AG04449 (cell line): ENCODE data around the gene AK2.
A peak's percentile ranks its signal among the peaks of the same experiment; 100 is the strongest.

Source experiments
- CTCF ChIA-PET: fragments of 350-600 bp; formaldehyde crosslinking; extraction: SDS; loops from one replicate; lab custom pipeline; 2021; ENCODE audit warnings: antibody characterized with exemption; lab: Yijun Ruan, JAX
- POLR2A ChIA-PET: fragments of 400-600, 350-600 bp; formaldehyde crosslinking; extraction: SDS; loops from one replicate; lab custom pipeline; 2020; ENCODE audit warnings: antibody characterized with exemption, inconsistent platforms; lab: Yijun Ruan, JAX
- DNase-seq: peaks from one replicate; pipeline ENCODE4 v3.0.0-alpha.2; 2010; ENCODE audit warnings: low read depth, low spot score
- H3K4me3 ChIP-seq: 2 replicates; pipeline ENCODE4 v1.5.1; 2011; ENCODE audit warnings: low read depth, mild to moderate bottlenecking, control low read depth, low read length
- CTCF ChIP-seq: IDR thresholded peaks from one replicate; pipeline ENCODE4 v1.5.1; 2011; ENCODE audit warnings: mild to moderate bottlenecking, moderate library complexity, low read length, control low read depth, inconsistent platforms; ENCODE audit not compliant: insufficient read depth; ENCODE audit errors: missing control alignments

Gene AK2

GRCh38 chr1:32972814-32973428, 63.8 kb downstream of the AK2 start:
- TF ChIP-seq CTCF, result no peak
- CTCF ChIA-PET, result interaction anchor here (1.0 to 1.8 kb wide), 2 partner anchors 15 to 34 kb away, joined by 3 to 4 read pairs; no protein-coding TSS in a partner anchor
- no peak for DNase-seq
- POLR2A ChIA-PET, result no interaction called here
- H3K4me3 ChIP-seq, result peak overlapping the region; percentile 59

GRCh38 chr1:32971576-32971975, 65.1 kb downstream of the AK2 start:
- no peak for DNase-seq
- CTCF ChIA-PET, result interaction anchor here (1.4 to 1.8 kb wide), 2 partner anchors 36 to 39 kb away, joined by 3 to 4 read pairs; no protein-coding TSS in a partner anchor
- H3K4me3 ChIP-seq, result no peak overlapping the region
- POLR2A ChIA-PET, result no interaction called here
- no peak for TF ChIP-seq CTCF

- no peak overlapping the region for H3K4me3 ChIP-seq
- DNase-seq, result no peak
- ChIA-PET CTCF (interaction anchor here (0.7 to 1.8 kb wide), 3 partner anchors 9 to 39 kb away, joined by 3 to 4 read pairs (median 3); no protein-coding TSS in a partner anchor), POLR2A (no interaction called here)
- TF ChIP-seq CTCF, result no peak
Measured at GRCh38 chr1:32971156-32971555, 65.5 kb downstream of the AK2 start.

- POLR2A ChIA-PET, result interaction anchor here (1.3 kb wide), 1 partner anchor 23 kb away, joined by 4 read pairs; no protein-coding TSS in a partner anchor
- CTCF ChIA-PET, result interaction anchor here (0.6 to 1.3 kb wide), 3 partner anchors 14 to 86 kb away, joined by 3 to 5 read pairs (median 3); no protein-coding TSS in a partner anchor
- TF ChIP-seq CTCF, result no peak
- no peak overlapping the region for H3K4me3 ChIP-seq
- no peak for DNase-seq
Measured at GRCh38 chr1:32969566-32969965, 67.1 kb downstream of the AK2 start.

- no peak overlapping the region for H3K4me3 ChIP-seq
- ChIA-PET POLR2A (interaction anchor here (1.4 kb wide), 1 partner anchor 28 kb away, joined by 3 read pairs; no protein-coding TSS in a partner anchor), CTCF (interaction anchor here (0.8 kb wide), 1 partner anchor 9 kb away, joined by 3 read pairs; no protein-coding TSS in a partner anchor)
- TF ChIP-seq CTCF, result no peak
- DNase-seq, result no peak
Measured at GRCh38 chr1:32967888-32968568, 68.7 kb downstream of the AK2 start.

GRCh38 chr1:32966900-32967299, 69.8 kb downstream of the AK2 start:
- POLR2A ChIA-PET, result no interaction called here
- H3K4me3 ChIP-seq, result no peak overlapping the region
- CTCF ChIA-PET, result interaction anchor here (0.8 kb wide), 1 partner anchor 18 kb away, joined by 3 read pairs; no protein-coding TSS in a partner anchor
- DNase-seq, result no peak
- no peak for TF ChIP-seq CTCF
